Measurements from ENCODE around the gene DBNDD2.

DBNDD2 gene

DNA sequence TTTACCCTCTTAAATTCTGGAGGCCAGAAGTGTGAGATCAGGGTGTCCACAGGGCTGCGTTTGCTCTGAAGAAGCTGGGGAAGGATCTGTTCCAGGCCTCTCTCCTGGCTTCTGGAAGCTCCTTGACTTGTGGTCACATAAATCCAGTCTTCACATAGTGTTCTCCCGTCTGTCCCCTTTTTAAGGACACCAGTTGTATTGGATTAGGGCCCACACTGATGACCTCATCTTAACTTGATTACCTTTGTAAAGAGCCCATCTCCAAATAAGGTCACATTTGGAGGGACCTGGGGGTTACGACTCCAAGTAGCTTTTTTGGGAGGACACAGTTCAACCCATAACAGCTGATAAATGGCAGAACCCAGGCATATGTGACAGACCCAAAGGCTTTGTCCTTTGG is 41.4 kb downstream of the DBNDD2 start:
- H3K79me2 ChIP-seq (ENCODE audit: control insufficient read depth, low read length): no peaks in the 10 kb centered on the region
- H3K36me3 ChIP-seq (ENCODE audit: control insufficient read depth, low read length): no peaks in the 10 kb centered on the region
- TF ChIP-seq, protein P1, sequence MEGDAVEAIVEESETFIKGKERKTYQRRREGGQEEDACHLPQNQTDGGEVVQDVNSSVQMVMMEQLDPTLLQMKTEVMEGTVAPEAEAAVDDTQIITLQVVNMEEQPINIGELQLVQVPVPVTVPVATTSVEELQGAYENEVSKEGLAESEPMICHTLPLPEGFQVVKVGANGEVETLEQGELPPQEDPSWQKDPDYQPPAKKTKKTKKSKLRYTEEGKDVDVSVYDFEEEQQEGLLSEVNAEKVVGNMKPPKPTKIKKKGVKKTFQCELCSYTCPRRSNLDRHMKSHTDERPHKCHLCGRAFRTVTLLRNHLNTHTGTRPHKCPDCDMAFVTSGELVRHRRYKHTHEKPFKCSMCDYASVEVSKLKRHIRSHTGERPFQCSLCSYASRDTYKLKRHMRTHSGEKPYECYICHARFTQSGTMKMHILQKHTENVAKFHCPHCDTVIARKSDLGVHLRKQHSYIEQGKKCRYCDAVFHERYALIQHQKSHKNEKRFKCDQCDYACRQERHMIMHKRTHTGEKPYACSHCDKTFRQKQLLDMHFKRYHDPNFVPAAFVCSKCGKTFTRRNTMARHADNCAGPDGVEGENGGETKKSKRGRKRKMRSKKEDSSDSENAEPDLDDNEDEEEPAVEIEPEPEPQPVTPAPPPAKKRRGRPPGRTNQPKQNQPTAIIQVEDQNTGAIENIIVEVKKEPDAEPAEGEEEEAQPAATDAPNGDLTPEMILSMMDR (IDR thresholded peaks at IDR 0.05; ENCODE audit: low read depth, low read length, poor library complexity, severe bottlenecking): no peak
- no peak for TF ChIP-seq EZH2phosphoT487 (IDR thresholded peaks at IDR 0.05; ENCODE audit: borderline replicate concordance, low read length)
- H3K27ac ChIP-seq (ENCODE audit: low read depth, low read length): no peak overlapping the region
- 0 out of 2 replicates have a peak, but pooled peaks cover 8% of the 10 kb centered on the region for H3K27me3 ChIP-seq (ENCODE audit: control insufficient read depth, low read length)
- H4K20me1 ChIP-seq (ENCODE audit: control insufficient read depth, insufficient read depth, low read depth, low read length): no peaks in the 10 kb centered on the region
- peaks cover 6% of the 10 kb centered on the region for H3K4me1 ChIP-seq (ENCODE audit: control insufficient read depth, low read length)
- no peak overlapping the region for H3K4me2 ChIP-seq (ENCODE audit: low read length)
- no peaks in the 10 kb centered on the region for H3F3A ChIP-seq (ENCODE audit: control insufficient read depth, insufficient read depth)
- H3K9me2 ChIP-seq (replicated peaks; ENCODE audit: control insufficient read depth, low read length): no peaks in the 10 kb centered on the region
- no peak overlapping the region for H3K4me3 ChIP-seq (ENCODE audit: low read length)
- H3K9me3 ChIP-seq (ENCODE audit: control insufficient read depth, insufficient read depth, low read length): no peaks in the 10 kb centered on the region

DNA sequence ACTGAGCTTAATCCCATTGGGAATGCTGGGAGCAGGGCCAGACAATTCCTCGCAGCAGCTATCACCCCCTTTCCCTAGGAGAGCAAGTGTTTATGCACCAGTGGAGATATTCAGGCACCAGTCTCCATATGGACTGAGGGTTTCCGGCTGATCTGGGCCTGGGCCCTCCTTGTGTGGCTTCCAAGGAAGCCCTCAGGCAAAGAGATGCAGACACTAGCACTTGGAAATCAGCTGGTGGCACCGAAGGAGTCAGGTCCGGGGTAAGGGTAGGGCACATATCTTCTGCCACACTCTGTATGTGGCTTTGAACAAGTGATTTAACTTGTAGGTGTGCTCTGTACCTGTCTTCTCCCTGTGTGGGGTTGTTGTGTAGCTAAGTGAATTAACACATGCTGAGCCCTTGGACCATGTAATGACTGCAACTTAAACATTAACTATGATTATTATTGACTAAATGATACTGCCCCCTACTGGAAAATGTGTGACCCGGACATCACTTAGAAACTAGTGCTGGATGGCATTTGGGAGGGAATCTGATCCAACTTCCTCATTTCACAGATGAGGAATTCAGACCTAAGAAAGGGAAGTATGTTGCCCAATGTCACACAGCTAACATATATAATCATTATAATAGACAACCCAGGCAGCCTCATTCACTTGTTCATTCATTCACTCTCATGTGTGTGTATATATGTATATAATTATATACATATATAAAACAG is 42.2 kb downstream of the DBNDD2 start:
- H3K79me2 ChIP-seq (ENCODE audit: control insufficient read depth, low read length): no peaks in the 10 kb centered on the region
- H3K27me3 ChIP-seq (ENCODE audit: control insufficient read depth, low read length): 0 out of 2 replicates have a peak, but pooled peaks cover 8% of the 10 kb centered on the region
- no peak overlapping the region for H3K4me3 ChIP-seq (ENCODE audit: low read length)
- no peaks in the 10 kb centered on the region for H3K9me2 ChIP-seq (replicated peaks; ENCODE audit: control insufficient read depth, low read length)
- no peaks in the 10 kb centered on the region for H3F3A ChIP-seq (ENCODE audit: control insufficient read depth, insufficient read depth)
- no peak overlapping the region for H3K4me2 ChIP-seq (ENCODE audit: low read length)
- TF ChIP-seq, protein P1 (IDR thresholded peaks at IDR 0.05; ENCODE audit: low read depth, low read length, poor library complexity, severe bottlenecking): peak; percentile 84
- TF ChIP-seq EZH2phosphoT487 (IDR thresholded peaks at IDR 0.05; ENCODE audit: borderline replicate concordance, low read length): no peak
- H3K9me3 ChIP-seq (ENCODE audit: control insufficient read depth, insufficient read depth, low read length): no peaks in the 10 kb centered on the region
- H3K27ac ChIP-seq (ENCODE audit: low read depth, low read length): no peak overlapping the region
- H4K20me1 ChIP-seq (ENCODE audit: control insufficient read depth, insufficient read depth, low read depth, low read length): no peaks in the 10 kb centered on the region
- no peaks in the 10 kb centered on the region for H3K36me3 ChIP-seq (ENCODE audit: control insufficient read depth, low read length)
- peaks cover 6% of the 10 kb centered on the region for H3K4me1 ChIP-seq (ENCODE audit: control insufficient read depth, low read length)

DNA sequence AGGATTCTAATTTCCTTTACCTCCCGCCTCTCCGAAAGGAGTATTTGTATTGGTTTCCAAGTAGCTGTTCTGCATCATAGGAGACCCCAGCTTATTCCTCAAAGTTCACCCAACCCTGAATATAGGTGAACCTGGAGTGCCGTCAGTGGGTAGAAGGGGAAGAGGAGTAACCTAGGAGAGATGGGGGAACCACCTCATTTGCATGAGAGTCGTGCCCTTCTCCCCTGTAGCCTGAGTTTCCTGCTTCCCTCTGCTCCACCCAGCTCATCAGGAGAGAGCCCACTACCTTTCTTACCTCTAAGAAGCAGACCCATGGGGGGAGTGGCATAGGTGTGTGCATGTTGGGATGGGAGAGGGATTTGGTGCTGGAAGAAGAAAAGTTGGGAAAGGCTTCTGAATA is 44.1 kb downstream of the DBNDD2 start:
- no peak overlapping the region for H3K4me2 ChIP-seq (ENCODE audit: low read length)
- no peaks in the 10 kb centered on the region for H3K36me3 ChIP-seq (ENCODE audit: control insufficient read depth, low read length)
- no peaks in the 10 kb centered on the region for H3K27me3 ChIP-seq (ENCODE audit: control insufficient read depth, low read length)
- H3K9me3 ChIP-seq (ENCODE audit: control insufficient read depth, insufficient read depth, low read length): no peaks in the 10 kb centered on the region
- H3K4me1 ChIP-seq (ENCODE audit: control insufficient read depth, low read length): peaks cover 6% of the 10 kb centered on the region
- H3K79me2 ChIP-seq (ENCODE audit: control insufficient read depth, low read length): no peaks in the 10 kb centered on the region
- no peak overlapping the region for H3K4me3 ChIP-seq (ENCODE audit: low read length)
- no peaks in the 10 kb centered on the region for H3K9me2 ChIP-seq (replicated peaks; ENCODE audit: control insufficient read depth, low read length)
- no peaks in the 10 kb centered on the region for H3F3A ChIP-seq (ENCODE audit: control insufficient read depth, insufficient read depth)
- H4K20me1 ChIP-seq (ENCODE audit: control insufficient read depth, insufficient read depth, low read depth, low read length): no peaks in the 10 kb centered on the region
- TF ChIP-seq, protein P1 (IDR thresholded peaks at IDR 0.05; ENCODE audit: low read depth, low read length, poor library complexity, severe bottlenecking): no peak
- TF ChIP-seq EZH2phosphoT487 (IDR thresholded peaks at IDR 0.05; ENCODE audit: borderline replicate concordance, low read length): no peak
- H3K27ac ChIP-seq (ENCODE audit: low read depth, low read length): no peak overlapping the region

Measured in DOHH2 (cell line).